T47D (cell line): ENCODE results near the gene PTPA.
"Not testable (repeated sequence)": the region's sequence is repeated elsewhere in the genome, so short reads cannot be mapped to it uniquely, and the experiment has no call there.

ENCODE experiments used
- DNase-seq, 2 experiments: peaks; one replicate each; pipeline versions ENCODE4 v3.0.0 to v3.0.0-alpha.2; 2011 to 2012; ENCODE audit warnings: low read depth in 1 of 2, low spot score in 1 of 2
- JUND ChIP-seq: IDR thresholded peaks from 2 replicates; pipeline ENCODE4 v1.6.1; 2012; ENCODE audit warnings: low read depth
- in situ Hi-C: cut with HindIII; loops from 2 replicates; pipeline ENCODE4 v1.10.0; 2016; ENCODE audit warnings: low sequenced_read_pairs, low pct_unique_long_range_greater_than_20kb

PTPA gene

DNA sequence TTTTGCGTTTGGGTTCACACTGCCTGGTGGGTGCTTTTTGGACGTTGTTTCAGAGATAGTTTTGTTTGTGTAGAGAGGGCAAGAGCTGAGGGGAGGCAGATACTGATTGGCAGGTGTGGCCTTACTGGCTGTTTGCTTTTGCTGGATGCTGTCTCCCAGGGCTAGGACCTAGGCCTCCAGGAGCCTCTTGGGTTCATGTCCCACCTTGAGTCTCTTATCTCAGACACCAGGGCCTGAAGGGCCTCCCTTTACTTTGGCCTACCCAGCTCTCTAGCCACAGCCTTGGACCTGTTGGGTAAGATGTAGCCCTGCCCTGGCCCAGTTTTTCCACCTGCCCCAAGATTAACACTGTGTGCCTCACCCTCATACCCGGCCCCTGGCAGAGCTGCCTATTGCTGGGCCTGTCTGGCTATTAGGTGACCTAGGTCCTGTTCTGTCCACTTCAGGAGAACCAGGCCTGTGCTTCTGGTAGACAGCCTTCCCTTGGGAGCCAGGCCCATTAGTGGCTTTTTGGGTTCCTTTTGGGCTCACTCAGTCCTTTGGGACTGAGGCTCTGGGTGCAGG lies 13.4 kb downstream of the PTPA start:
- in situ Hi-C loops, result no loop called here
- no peak for TF ChIP-seq JUND
- DNase-seq, result no peak

DNA sequence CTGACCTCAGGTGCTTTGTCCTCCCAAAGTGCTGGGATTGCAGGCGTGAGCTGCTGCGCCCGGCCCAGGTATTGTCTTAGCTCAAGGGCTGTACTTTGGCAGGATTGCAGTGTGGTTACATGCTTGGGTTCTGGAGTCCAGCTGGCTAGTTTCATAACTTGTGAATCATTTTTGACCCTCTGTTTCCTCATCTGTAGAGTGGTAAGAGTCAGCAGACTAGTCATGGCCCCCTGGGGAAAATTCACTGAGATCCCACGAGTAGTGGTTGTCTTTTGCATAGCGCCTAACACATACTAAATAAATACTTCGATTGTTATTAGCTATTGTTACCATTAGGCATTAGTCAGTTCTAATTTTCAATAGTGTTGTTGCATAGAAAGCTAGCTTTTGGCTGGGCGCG lies 14.3 kb downstream of the PTPA start:
- TF ChIP-seq JUND, result no peak
- in situ Hi-C loops, result no loop called here
- DNase-seq, result no peak

- in situ Hi-C loops, result no loop called here
- DNase-seq, result no peak
- no peak for TF ChIP-seq JUND
Measured at GRCh38 chr9:129126749-129127618, 15.8 kb downstream of the PTPA start.

- DNase-seq, result no peak
- in situ Hi-C loops, result no loop called here
- TF ChIP-seq JUND, result no peak
Measured at GRCh38 chr9:129128689-129129088, 17.5 kb downstream of the PTPA start.

GRCh38 chr9:129130271-129130670 lies 19.1 kb downstream of the PTPA start:
- in situ Hi-C loops, DNase-seq: not testable (repeated sequence)

- in situ Hi-C loops, result no loop called here
- no peak for DNase-seq
- TF ChIP-seq JUND, result no peak
Measured at GRCh38 chr9:129130791-129131190, 19.6 kb downstream of the PTPA start.

DNA sequence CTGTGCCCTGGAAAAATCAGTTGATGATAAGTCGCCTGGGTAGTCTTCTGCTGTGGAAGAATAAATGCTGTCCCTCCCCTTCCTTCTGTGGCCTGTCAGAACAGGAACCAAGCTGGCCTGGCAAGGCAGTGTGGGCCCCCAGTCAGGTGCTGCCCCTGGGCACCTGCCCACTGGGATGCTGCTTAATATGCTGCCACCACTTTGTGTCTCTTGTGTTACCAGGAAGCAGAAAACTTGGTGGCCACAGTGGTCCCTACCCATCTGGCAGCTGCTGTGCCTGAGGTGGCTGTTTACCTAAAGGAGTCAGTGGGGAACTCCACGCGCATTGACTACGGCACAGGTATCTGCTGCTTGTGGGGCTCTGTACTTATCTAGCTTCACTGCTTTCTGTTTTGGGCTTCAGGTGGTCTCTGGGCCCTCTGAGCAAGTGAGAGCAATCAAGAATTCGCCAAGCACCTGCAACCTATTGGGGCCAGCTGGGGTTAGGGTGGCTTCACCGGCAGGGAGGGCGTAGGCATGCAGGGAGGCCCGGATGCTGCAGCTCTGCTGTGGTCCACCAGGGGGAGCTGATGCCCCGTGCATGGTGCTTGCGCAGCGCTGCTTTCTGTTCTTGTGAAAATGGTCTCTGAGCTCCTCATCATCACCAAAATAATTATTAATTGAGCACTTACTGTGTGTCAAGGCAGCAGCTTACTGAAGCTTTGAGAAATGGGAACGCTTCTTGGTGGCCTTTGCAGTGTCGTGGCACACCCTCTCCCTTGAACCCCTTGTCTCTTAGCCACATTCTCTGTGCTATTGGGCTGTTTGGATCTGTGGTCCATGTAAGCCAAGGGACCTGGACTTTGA lies 20.3 kb downstream of the PTPA start:
- peak; percentile 80 to 87 for DNase-seq
- TF ChIP-seq JUND, result no peak
- in situ Hi-C loops, result no loop called here

DNA sequence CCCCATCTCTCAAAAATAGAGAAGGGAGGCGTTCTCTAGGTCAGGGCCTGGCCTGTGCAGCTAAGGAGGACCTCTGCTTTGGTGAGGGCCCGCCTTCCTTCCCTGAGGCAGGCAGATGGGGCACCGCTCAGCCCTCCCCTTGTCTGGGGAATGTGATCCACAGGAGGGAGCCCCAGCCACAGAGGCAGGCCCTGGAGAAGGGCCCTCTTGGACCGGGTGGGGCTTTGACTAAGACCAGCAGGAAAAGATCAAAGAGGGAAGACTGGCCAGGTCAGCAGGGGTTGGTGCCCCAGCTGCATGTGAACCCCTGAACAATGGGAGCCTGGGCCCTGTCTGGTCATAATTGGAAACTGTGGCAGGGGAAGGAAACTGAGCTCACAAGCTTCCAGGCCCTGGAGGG lies 21.9 kb downstream of the PTPA start:
- no peak for DNase-seq
- TF ChIP-seq JUND, result no peak
- in situ Hi-C loops, result no loop called here

DNA sequence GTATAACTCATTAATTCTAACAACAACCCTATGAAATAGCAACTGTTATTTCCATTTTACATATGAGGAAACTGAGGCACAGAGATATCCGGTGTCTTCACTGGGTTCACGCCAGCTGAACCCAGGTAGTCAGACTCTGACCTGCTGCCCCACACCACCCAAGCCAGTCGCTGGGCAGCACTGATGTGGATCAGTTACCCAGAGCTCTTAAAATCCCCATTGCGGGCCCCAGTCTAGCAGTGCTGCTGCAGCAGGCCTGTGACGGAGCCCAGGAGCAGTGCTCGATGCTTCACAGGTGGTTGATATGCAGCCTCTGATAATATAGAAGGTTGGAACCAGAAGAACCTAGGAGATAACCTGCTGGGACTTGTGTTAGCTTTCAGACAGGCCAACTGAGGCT lies 24.3 kb downstream of the PTPA start:
- no peak for DNase-seq
- TF ChIP-seq JUND, result no peak
- in situ Hi-C loops, result no loop called here

GRCh38 chr9:129136446-129137035 lies 25.3 kb downstream of the PTPA start:
- no peak for TF ChIP-seq JUND
- no peak for DNase-seq
- in situ Hi-C loops, result no loop called here

DNA sequence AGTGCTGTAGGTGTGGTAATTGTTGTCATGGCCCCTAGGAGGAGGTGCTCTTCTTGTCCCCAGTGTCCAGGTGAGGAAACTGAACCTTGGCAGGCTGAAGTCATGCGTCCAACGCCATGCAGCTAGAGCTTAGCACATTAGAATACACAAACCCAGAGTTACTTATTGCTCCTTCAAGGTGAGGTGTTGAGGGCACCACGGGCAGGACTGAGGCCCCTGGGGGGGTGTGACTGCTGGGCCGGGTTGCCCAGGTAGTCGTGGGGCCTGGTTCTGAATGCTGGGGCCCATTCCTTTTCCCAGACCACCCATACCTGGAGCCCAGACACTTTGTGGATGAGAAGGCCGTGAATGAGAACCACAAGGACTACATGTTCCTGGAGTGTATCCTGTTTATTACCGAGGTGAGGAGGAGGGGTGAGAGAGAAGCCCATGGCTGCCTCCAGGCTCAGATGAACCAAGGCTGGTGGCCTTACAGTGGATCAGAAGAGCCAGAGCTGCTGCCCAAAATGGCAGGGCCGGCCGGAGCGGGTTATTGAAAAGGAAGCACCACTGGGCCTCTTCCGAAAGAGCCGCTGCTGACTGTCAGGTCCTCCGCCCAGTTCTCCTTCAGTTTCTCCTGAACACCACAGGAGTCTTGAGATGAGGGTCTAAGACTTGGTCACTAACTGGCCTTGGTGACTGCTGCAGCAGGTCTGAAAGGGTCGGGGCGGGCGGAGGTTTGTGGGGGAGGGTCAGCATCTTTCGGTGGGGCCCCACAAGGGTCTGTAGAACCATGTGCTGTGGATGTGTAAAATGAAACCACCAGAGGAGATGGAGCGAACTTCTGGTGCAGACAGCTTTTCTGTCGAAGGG lies 26.3 kb downstream of the PTPA start:
- DNase-seq, result peak in 1 of 2 experiments; percentile 46
- in situ Hi-C loops, result no loop called here
- TF ChIP-seq JUND, result no peak

DNA sequence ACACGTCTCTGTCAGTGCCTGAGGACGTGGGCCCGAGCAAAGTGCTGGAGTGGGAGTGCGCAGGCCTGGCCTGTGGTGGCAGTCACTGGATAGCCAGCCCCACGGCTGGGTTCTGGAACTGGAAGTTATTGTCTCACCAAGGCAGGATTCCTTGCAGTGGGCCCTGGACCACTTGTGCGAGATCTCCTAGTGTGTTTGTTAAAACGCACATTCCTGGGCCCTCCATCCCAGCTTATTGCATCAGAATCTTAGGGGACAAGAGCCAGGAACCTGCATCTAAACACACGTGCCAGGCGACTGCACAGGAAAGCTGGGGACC lies 26.9 kb downstream of the PTPA start:
- TF ChIP-seq JUND, result no peak
- in situ Hi-C loops, result no loop called here
- DNase-seq, result no peak
